Uterus (tissue), 2 donors: ENCODE data around the gene CFAP97.

ENCODE experiments used
- CTCF ChIP-seq, 4 experiments: fragments of 200-600 bp in 2 of 4; fragments of 450-650 bp in 2 of 4; sonication (generic) in 2 of 4; IDR thresholded peaks; one replicate each; pipeline ENCODE4 v1.5.1; 2016 to 2019; ENCODE audit warnings: antibody characterized with exemption in 4 of 4, mild to moderate bottlenecking in 2 of 4, moderate library complexity in 1 of 4
- POLR2A ChIP-seq, 2 donors: fragments of 450-650 bp; IDR thresholded peaks; one replicate each; pipeline ENCODE4 v1.6.1; 2016; ENCODE audit warnings: antibody characterized with exemption in 2 of 2, mild to moderate bottlenecking in 1 of 2, moderate library complexity in 1 of 2

GRCh38 chr4:185113340-185113739 lies 90.5 kb downstream of the CFAP97 start:
- TF ChIP-seq CTCF (IDR thresholded peaks at IDR 0.05) (no peak), POLR2A (IDR thresholded peaks at IDR 0.05) (no peak)
